ENCODE results near the gene MBTD1.
"Not testable (repeated sequence)": the region's sequence is repeated elsewhere in the genome, so short reads cannot be mapped to it uniquely, and the experiment has no call there.

The MBTD1 gene

DNA sequence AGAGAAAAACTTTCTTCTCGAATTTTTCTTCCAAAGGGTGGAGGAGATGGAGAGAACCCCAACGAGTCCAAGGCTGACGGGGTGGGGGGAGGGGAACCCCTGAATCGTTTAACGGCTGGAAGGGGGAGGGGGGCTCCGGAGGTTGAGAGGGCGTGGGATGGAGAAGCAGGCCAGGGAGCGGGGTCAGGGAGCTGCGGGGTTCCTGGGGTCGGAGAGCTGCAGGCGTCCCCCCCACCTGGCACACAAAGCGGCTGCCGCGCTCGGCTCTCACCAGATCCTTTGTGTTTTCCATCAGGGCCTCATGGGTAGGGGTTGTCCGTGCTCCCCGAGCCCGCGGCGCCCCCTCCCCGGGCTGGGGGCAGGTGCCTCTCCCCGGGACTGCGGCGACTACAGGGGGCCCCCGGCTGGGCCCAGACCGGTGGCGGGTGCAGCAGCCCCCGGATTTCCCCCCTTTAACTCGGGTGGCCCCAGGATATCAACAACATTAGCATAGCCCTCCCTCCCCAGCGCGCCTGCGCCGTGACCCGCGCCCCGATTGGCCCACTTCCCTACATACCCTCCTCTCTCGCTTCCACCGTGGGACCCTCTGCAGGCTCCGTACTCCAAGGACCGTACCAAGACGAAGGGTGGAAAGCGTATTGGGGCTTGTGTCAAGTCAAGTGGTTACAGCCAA lies at the start of gene MBTD1:
TSS of gene MBTD1 (minus strand) at position 486 of the 673 bp plus-strand sequence. CDS start 34,888 bp downstream, outside the sequence.
- H3K4me3 ChIP-seq (ENCODE audit: low read depth, low read length) = peak within 1 kb of the TSS; percentile 80
- TF ChIP-seq, protein P1, sequence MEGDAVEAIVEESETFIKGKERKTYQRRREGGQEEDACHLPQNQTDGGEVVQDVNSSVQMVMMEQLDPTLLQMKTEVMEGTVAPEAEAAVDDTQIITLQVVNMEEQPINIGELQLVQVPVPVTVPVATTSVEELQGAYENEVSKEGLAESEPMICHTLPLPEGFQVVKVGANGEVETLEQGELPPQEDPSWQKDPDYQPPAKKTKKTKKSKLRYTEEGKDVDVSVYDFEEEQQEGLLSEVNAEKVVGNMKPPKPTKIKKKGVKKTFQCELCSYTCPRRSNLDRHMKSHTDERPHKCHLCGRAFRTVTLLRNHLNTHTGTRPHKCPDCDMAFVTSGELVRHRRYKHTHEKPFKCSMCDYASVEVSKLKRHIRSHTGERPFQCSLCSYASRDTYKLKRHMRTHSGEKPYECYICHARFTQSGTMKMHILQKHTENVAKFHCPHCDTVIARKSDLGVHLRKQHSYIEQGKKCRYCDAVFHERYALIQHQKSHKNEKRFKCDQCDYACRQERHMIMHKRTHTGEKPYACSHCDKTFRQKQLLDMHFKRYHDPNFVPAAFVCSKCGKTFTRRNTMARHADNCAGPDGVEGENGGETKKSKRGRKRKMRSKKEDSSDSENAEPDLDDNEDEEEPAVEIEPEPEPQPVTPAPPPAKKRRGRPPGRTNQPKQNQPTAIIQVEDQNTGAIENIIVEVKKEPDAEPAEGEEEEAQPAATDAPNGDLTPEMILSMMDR (IDR thresholded peaks at IDR 0.05; ENCODE audit: borderline replicate concordance, insufficient read depth, low read depth, low read length) = no peak

DNA sequence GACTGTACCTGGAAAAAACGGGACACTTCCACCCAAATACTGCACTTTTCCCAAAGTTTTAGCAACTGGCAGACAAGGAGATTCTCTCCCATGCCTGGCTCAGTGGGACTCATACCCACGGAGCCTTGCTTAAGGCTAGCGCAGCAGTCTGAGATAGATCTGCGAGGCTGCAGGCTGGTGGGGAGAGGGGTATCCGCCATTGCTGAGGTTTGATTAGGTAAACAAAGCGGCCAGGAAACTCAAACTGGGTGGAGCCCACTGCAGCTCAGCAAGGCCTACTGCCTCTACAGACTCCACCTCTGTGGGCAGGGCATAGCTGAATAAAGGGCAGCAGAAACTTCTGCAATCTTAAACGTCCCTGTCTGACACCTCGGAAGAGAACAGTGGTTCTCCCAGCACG lies 45.3 kb upstream of the MBTD1 start:
- H3K4me3 ChIP-seq (ENCODE audit: low read depth, low read length) = no peak overlapping the region
- TF ChIP-seq, protein P1 (IDR thresholded peaks at IDR 0.05; ENCODE audit: borderline replicate concordance, insufficient read depth, low read depth, low read length) = no peak

DNA sequence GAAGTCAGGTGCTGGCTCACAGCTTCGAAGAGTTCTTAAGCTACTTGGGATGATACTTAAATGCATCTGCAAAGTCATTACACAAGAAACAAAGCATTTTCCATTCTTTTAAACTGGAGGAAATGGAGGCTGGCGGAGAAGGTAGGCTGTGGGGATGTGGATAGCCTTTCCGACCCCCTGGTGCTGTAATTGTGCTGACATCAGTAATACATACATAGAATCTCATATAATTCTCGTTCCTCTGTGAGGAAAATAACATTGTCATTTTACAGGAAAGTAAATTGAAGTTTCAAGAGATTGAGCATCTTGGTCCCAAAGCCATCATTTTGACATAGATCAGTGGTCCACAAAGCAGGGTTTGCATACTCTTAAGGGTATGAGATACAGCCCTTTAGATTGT lies 40.0 kb upstream of the MBTD1 start:
- TF ChIP-seq, protein P1 (IDR thresholded peaks at IDR 0.05; ENCODE audit: borderline replicate concordance, insufficient read depth, low read depth, low read length) = no peak
- no peak overlapping the region for H3K4me3 ChIP-seq (ENCODE audit: low read depth, low read length)

DNA sequence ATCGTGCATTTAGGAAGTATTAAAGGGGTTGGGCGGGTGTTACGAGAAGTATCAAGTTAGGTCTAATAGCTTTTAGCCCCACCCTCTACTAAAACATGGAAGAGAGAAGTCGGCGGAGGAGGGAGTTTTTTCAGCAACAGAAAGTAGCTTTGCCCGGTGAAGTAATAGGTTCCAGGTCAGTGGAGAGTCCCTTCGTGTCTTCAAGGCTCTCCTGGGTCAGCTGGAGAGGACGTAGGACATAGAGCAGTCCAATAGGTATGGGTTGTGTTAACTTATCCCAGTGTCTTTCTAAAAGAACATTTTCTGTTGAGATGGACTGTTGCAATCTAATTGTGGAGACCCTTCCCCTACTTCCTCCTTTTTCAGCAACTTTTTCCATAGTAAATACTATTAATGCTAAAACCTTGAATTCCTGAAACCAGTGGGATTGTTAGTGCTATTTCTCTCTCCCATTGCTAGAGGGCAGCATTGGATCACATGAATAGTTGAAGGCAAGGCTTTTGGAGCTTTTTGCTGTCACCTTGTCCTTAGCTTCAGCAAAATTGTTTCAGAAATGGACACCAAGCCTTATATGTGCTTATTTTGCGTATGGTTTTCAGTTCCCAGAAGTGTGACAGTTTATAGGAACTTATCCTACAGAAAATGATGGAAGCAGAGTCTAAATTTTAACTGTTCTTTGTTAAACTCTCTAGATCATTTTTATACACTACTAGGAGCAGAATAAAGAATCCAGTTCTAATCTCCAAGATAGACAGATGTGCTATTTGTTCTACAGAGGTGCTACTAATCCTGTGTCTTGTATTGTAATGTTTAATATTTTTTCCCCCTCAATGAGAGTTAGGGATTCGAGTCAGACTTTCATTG lies 38.9 kb upstream of the MBTD1 start:
- H3K4me3 ChIP-seq (ENCODE audit: low read depth, low read length) = no peak overlapping the region
- TF ChIP-seq, protein P1 (IDR thresholded peaks at IDR 0.05; ENCODE audit: borderline replicate concordance, insufficient read depth, low read depth, low read length) = peak; percentile 49; the same call in 1 of the 2 replicates

DNA sequence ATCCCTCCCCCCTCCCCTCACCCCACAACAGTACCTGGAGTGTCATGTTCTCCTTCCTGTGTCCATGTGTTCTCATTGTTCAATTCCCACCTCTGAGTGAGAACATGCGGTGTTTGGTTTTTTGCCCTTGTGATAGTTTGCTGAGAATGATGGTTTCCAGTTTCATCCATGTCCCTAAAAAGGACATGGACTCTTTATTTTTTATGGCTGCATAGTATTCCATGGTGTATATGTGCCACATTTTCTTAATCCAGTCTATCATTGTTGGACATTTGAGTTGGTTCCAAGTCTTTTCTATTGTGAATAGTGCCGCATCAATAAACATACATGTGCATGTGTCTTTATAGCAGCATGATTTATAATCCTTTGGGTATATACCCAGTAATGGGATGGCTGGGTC lies 34.5 kb upstream of the MBTD1 start:
- not testable (repeated sequence) for H3K4me3 ChIP-seq (ENCODE audit: low read depth, low read length)

DNA sequence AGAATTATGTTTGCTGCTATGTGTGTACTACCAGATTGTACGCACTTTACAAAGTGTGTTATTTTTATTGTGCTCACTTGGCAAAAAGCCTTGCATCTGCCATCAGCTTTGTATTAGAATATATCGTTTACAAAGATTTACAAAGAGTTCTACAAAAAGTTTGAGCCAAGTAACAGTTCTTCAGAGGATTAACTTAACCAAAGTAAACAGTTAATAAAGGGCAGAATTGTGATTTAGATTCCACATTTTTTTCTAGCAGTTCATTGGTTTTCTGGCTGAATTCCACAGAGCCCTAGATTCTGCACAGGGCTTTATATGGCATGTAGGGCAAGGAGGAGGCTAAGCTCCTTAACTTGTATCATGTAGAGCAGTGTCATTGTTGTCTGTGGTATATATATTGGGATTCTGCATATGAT lies 29.9 kb upstream of the MBTD1 start:
- TF ChIP-seq, protein P1 (IDR thresholded peaks at IDR 0.05; ENCODE audit: borderline replicate concordance, insufficient read depth, low read depth, low read length) = no peak
- H3K4me3 ChIP-seq (ENCODE audit: low read depth, low read length) = no peak overlapping the region

DNA sequence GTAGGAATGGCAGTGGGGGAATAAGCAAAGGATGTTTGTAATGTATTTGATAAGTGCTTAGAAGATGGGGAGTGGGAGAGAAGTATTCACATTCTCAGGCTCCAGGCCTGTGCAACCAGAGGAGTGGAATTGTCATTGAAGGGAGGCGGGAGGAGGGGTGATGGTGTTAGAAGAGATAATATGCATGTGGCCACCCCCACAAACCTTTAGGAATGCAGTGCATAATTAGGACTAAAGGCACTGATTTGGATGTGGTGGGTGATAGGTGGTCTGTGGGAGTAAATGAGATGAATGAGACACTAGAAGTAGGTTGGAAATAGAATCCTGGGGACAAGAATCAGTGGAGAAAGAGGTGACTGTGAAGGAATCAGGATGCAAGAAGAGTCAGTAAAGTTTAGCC lies 27.6 kb upstream of the MBTD1 start:
- TF ChIP-seq, protein P1 (IDR thresholded peaks at IDR 0.05; ENCODE audit: borderline replicate concordance, insufficient read depth, low read depth, low read length) = no peak
- H3K4me3 ChIP-seq (ENCODE audit: low read depth, low read length) = no peak overlapping the region

Data from GM12875 (cell line).